IMR-90 (cell line): ENCODE data around the gene RAVER2. TPM values are rescaled to one million over a fixed set of nuclear protein-coding genes. Genes with fewer than 3 reads are reported as not detected.

Experiments used
- ATAC-seq: fragments of 200-7000 bp; cut with Tn5 transposase; 2 replicates; pipeline ENCODE4 v1.9.1; 2020; ENCODE audit warnings: low read depth, mild to moderate bottlenecking, moderate library complexity
- BruUV-seq: library from RNA; stranded (reverse); fragments of 400-500 nt; replicated peaks from 2 replicates; lab custom pipeline; 2021; lab: Mats Ljungman, UMichigan
- CTCF ChIA-PET: fragments of 300-600 bp; formaldehyde crosslinking; extraction: SDS; loops from one replicate; lab custom pipeline; 2021; ENCODE audit warnings: antibody characterized with exemption; lab: Yijun Ruan, JAX
- POLR2A ChIA-PET: fragments of 300-600 bp; sonication (Branson Sonifier 250); formaldehyde crosslinking; loops from one replicate; lab custom pipeline; 2022; ENCODE audit warnings: antibody characterized with exemption; ENCODE audit not compliant: unreplicated experiment; lab: Charles Lee
- DNase-seq: peaks from one replicate; pipeline ENCODE4 v3.0.0; 2013
- H2AFZ ChIP-seq: replicated peaks from 2 replicates; pipeline ENCODE3; 2013; ENCODE audit warnings: low read length, mild to moderate bottlenecking; ENCODE audit not compliant: poor library complexity
- H2AK5ac ChIP-seq: 2 replicates; pipeline ENCODE4 v1.6.1; 2013; ENCODE audit warnings: low read depth, low read length, inconsistent platforms
- H2AK9ac ChIP-seq: replicated peaks from 2 replicates; pipeline ENCODE3; 2013; ENCODE audit warnings: mild to moderate bottlenecking, low read depth, low read length, moderate library complexity; ENCODE audit not compliant: poor library complexity
- H2BK120ac ChIP-seq: 2 replicates; pipeline ENCODE4 v1.6.1; 2013; ENCODE audit warnings: low read depth, low read length, inconsistent platforms
- H2BK15ac ChIP-seq: 3 replicates; pipeline ENCODE4 v1.6.1; 2013; ENCODE audit warnings: low read depth, low read length, inconsistent platforms
- H2BK20ac ChIP-seq: 2 replicates; pipeline ENCODE4 v1.6.1; 2013; ENCODE audit warnings: low read depth, mild to moderate bottlenecking, inconsistent platforms, low read length, moderate library complexity
- H2BK5ac ChIP-seq: 2 replicates; pipeline ENCODE4 v1.6.1; 2013; ENCODE audit warnings: mild to moderate bottlenecking, low read depth, low read length, inconsistent platforms; ENCODE audit not compliant: poor library complexity, severe bottlenecking
- H3K14ac ChIP-seq: replicated peaks from 2 replicates; pipeline ENCODE4 v1.6.1; 2013; ENCODE audit warnings: low read depth, low read length, inconsistent platforms
- H3K18ac ChIP-seq: 2 replicates; pipeline ENCODE4 v1.6.1; 2013; ENCODE audit warnings: low read depth, low read length, control low read depth
- H3K23ac ChIP-seq: 2 replicates; pipeline ENCODE4 v1.6.1; 2013; ENCODE audit warnings: low read depth, low read length, inconsistent platforms
- H3K27ac ChIP-seq: 2 replicates; pipeline ENCODE4 v1.5.1; 2013; ENCODE audit warnings: mild to moderate bottlenecking, control low read depth, low read length; ENCODE audit not compliant: insufficient read depth
- H3K27me3 ChIP-seq: 2 replicates; pipeline ENCODE4 v1.6.1; 2013; ENCODE audit warnings: low read length; ENCODE audit not compliant: control insufficient read depth, insufficient read depth
- H3K36me3 ChIP-seq: 2 replicates; pipeline ENCODE4 v1.6.1; 2013; ENCODE audit warnings: low read length, mixed read lengths; ENCODE audit not compliant: control insufficient read depth, insufficient read depth
- H3K4ac ChIP-seq: 2 replicates; pipeline ENCODE4 v1.6.1; 2013; ENCODE audit warnings: low read depth, low read length, inconsistent platforms
- H3K4me1 ChIP-seq: 2 replicates; pipeline ENCODE4 v1.6.1; 2013; ENCODE audit warnings: low read length, mixed read lengths; ENCODE audit not compliant: control insufficient read depth, insufficient read depth
- H3K4me2 ChIP-seq: 2 replicates; pipeline ENCODE4 v1.6.1; 2013; ENCODE audit warnings: low read depth, mild to moderate bottlenecking, control low read depth, low read length, moderate library complexity
- H3K4me3 ChIP-seq: 2 replicates; pipeline ENCODE4 v1.5.1; 2013; ENCODE audit warnings: low read depth, mild to moderate bottlenecking, control low read depth, low read length, moderate library complexity; ENCODE audit not compliant: insufficient read depth
- H3K56ac ChIP-seq: 2 replicates; pipeline ENCODE4 v1.6.1; 2013; ENCODE audit warnings: low read length, inconsistent platforms; ENCODE audit not compliant: insufficient read depth; ENCODE audit errors: extremely low read depth
- H3K79me1 ChIP-seq, 2 experiments: 2 replicates each; pipeline ENCODE4 v1.6.1; 2013; ENCODE audit warnings: low read length in 2 of 2, inconsistent platforms in 1 of 2, low read depth in 1 of 2
- H3K9ac ChIP-seq: 2 replicates; pipeline ENCODE4 v1.6.1; 2013; ENCODE audit warnings: low read depth, low read length, control low read depth
- H3K9me1 ChIP-seq: 2 replicates; pipeline ENCODE4 v1.6.1; 2013; ENCODE audit warnings: low read length, inconsistent platforms; ENCODE audit not compliant: insufficient read depth
- H3K9me3 ChIP-seq: 2 replicates; pipeline ENCODE4 v1.6.1; 2013; ENCODE audit warnings: low read length; ENCODE audit not compliant: control insufficient read depth, insufficient read depth
- H4K20me1 ChIP-seq: 2 replicates; pipeline ENCODE4 v1.6.1; 2013; ENCODE audit warnings: low read length, inconsistent platforms; ENCODE audit not compliant: insufficient read depth
- H4K5ac ChIP-seq: 2 replicates; pipeline ENCODE4 v1.6.1; 2013; ENCODE audit warnings: mild to moderate bottlenecking, low read depth, low read length, control low read depth
- H4K8ac ChIP-seq, 2 experiments: 2 replicates each; pipeline ENCODE4 v1.6.1; 2013; ENCODE audit warnings: low read depth in 2 of 2, low read length in 2 of 2, control low read depth in 1 of 2, inconsistent platforms in 1 of 2
- H4K91ac ChIP-seq: 2 replicates; pipeline ENCODE4 v1.6.1; 2013; ENCODE audit warnings: low read depth, low read length, inconsistent platforms; ENCODE audit not compliant: insufficient read depth
- FOS ChIP-seq: fragments of 150-350 bp; IDR thresholded peaks from 2 replicates; pipeline ENCODE4 v1.6.1; 2016; ENCODE audit warnings: low read depth, low read length
- WGBS, 2 experiments: methylation state at CpG; one replicate each; pipeline versions ENCODE4 v1.1.5 to v1.1.7; 2013; ENCODE audit warnings: missing lambda C conversion rate in 2 of 2; ENCODE audit not compliant: insufficient read length in 1 of 2; ENCODE audit errors: extremely low coverage in 2 of 2; 5-methylcytosine and 5-hydroxymethylcytosine counted together
- dilution Hi-C: fragments of 300-500 bp; cut with HindIII; formaldehyde crosslinking; loops from one replicate; pipeline ENCODE4 v1.14.3; 2018; ENCODE audit warnings: low sequenced_read_pairs; ENCODE audit not compliant: unreplicated experiment
- in situ Hi-C: fragments of 300-500 bp; cut with MboI; formaldehyde crosslinking; loops from 3 replicates; pipeline ENCODE4 v1.14.3; 2019; ENCODE audit warnings: low sequenced_read_pairs, inconsistent platforms, mixed read lengths
- intact Hi-C: fragments of 100-400 bp; cut with micrococcal nuclease; formaldehyde crosslinking; loops from 2 replicates; pipeline ENCODE4 v1.10.0; 2022
- polyA plus RNA-seq, 3 experiments: library from polyadenylated mRNA; depleted of rRNA; stranded (reverse); fragments of >200 nt; gene quantifications; 2 replicates each; pipeline ENCODE4 v1.2.3, GENCODE V29; 2012; ENCODE audit warnings: low replicate concordance in 1 of 3
- total RNA-seq: library from RNA; depleted of rRNA; stranded (reverse); fragments of >200 nt; gene quantifications from 2 replicates; pipeline ENCODE4 v1.2.3, GENCODE V29; 2012
- TF ChIP-seq, protein P1 (sequence below): fragments of 150-350 bp; IDR thresholded peaks from 2 replicates; pipeline ENCODE4 v1.6.1; 2017; ENCODE audit warnings: mild to moderate bottlenecking, antibody characterized with exemption, low read length, low read depth

Gene RAVER2
- total and polyA plus RNA-seq, 2 of the 4 experiments (the other 2 are of a cell fraction): 3.7 to 6.1 TPM

GRCh38 chr1:64755361-64755760 lies 10.5 kb downstream of the RAVER2 start:
- WGBS, 2 experiments: 80% methylated on average over 1 of the region's 2 CpGs; no CpG with 5 or more reads in 1 of the 2 experiments
- Histone ChIP-seq H3K14ac (no peak overlapping the region), H3K9me3 (0 out of 2 replicates have a peak, but pooled peaks cover 2% of the 10 kb centered on the region), H4K5ac (no peak overlapping the region), H3K18ac (no peak overlapping the region), H2BK5ac (no peak overlapping the region), H2BK15ac (no peak overlapping the region), H4K91ac (no peak overlapping the region), H3K4ac (no peak overlapping the region), H3K4me3 (no peak overlapping the region), H3K27me3 (no peaks in the 10 kb centered on the region), H3K56ac (no peak overlapping the region), H2AK9ac (no peak overlapping the region), H3K79me1 (no peaks in the 10 kb centered on the region; a peak in 1 of 4 replicates), H3K4me1 (no peaks in the 10 kb centered on the region), H3K23ac (no peak overlapping the region), H3K9me1 (no peaks in the 10 kb centered on the region; the same call in 1 of the 2 replicates), H2AK5ac (no peak overlapping the region), H2AFZ (no peak overlapping the region), H4K20me1 (no peaks in the 10 kb centered on the region), H3K27ac (no peak overlapping the region), H2BK120ac (no peak overlapping the region), H2BK20ac (no peak overlapping the region), H3K4me2 (no peak overlapping the region), H4K8ac (no peak overlapping the region), H3K36me3 (no peaks in the 10 kb centered on the region), H3K9ac (no peak overlapping the region)
- in situ Hi-C loops: no loop called here
- ChIA-PET POLR2A (no interaction called here), CTCF (no interaction called here)
- intact Hi-C loops: no loop called here
- dilution Hi-C loops: no loop called here
- no TSS peak for BruUV-seq
- TF ChIP-seq, protein P1, sequence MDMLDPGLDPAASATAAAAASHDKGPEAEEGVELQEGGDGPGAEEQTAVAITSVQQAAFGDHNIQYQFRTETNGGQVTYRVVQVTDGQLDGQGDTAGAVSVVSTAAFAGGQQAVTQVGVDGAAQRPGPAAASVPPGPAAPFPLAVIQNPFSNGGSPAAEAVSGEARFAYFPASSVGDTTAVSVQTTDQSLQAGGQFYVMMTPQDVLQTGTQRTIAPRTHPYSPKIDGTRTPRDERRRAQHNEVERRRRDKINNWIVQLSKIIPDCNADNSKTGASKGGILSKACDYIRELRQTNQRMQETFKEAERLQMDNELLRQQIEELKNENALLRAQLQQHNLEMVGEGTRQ: no peak
- TF ChIP-seq FOS: no peak
- no peak for ATAC-seq
- DNase-seq: no peak
